Measurements from ENCODE around the gene GRXCR1. TPM values are rescaled to one million over a fixed set of nuclear protein-coding genes. Genes with fewer than 3 reads are reported as not detected.

GRXCR1 gene
- total RNA-seq, 4 donors from 2014 or later: not detected

GRCh38 chr4:43071069-43071468, 178.6 kb downstream of the GRXCR1 start:
- H3K27ac ChIP-seq: no peak overlapping the region
- TF ChIP-seq CTCF (IDR thresholded peaks at IDR 0.05) (no peak), POLR2A (IDR thresholded peaks at IDR 0.05) (no peak)
- no peaks in the 10 kb centered on the region for H3K4me1 ChIP-seq
- H3K4me3 ChIP-seq: no peak overlapping the region
- no peak for DNase-seq
- H3K9me3 ChIP-seq: no peaks in the 10 kb centered on the region
- WGBS, 2 donors: 68 to 78% methylated on average over 3 to 6 of the region's 6 CpGs
- intact Hi-C loops (cut with DNase I): no loop called here
- no peaks in the 10 kb centered on the region for H3K36me3 ChIP-seq
- H3K27me3 ChIP-seq: no peaks in the 10 kb centered on the region

Small RNA genes lying within 50 kb of the gene (small RNA-seq; reads per million reads assigned to genes)
- gene RN7SKP82: 0 reads per million in 4 donors

Other genes starting within 250 kb of the GRXCR1 start
- gene ATP8A1, start 235.6 kb upstream of the GRXCR1 start, total RNA-seq: 10 to 100 TPM in 1 of 4 donors, 1 to 10 TPM in 3; 1.9 to 11.8 (median 3.3) TPM

Data from esophagus squamous epithelium (tissue), 5 donors.